Ureter (tissue), 1 donor: ENCODE data around the gene AMZ1. TPM values are rescaled to one million over a fixed set of nuclear protein-coding genes. Genes with fewer than 3 reads are reported as not detected.
"Not testable (repeated sequence)": the region's sequence is repeated elsewhere in the genome, so short reads cannot be mapped to it uniquely, and the experiment has no call there.

Source experiments
- DNase-seq: peaks from one replicate; pipeline ENCODE4 v3.0.0-alpha.2; 2020; ENCODE audit warnings: low spot score
- total RNA-seq: library from RNA; stranded (reverse); gene quantifications from one replicate; pipeline ENCODE4 v1.2.4, GENCODE V29; 2023
- donor health status: DM: yes; HTN: yes; CAD: no.

AMZ1 gene
- total RNA-seq, 1 donor from 2014 or later = 0.23 TPM

DNA sequence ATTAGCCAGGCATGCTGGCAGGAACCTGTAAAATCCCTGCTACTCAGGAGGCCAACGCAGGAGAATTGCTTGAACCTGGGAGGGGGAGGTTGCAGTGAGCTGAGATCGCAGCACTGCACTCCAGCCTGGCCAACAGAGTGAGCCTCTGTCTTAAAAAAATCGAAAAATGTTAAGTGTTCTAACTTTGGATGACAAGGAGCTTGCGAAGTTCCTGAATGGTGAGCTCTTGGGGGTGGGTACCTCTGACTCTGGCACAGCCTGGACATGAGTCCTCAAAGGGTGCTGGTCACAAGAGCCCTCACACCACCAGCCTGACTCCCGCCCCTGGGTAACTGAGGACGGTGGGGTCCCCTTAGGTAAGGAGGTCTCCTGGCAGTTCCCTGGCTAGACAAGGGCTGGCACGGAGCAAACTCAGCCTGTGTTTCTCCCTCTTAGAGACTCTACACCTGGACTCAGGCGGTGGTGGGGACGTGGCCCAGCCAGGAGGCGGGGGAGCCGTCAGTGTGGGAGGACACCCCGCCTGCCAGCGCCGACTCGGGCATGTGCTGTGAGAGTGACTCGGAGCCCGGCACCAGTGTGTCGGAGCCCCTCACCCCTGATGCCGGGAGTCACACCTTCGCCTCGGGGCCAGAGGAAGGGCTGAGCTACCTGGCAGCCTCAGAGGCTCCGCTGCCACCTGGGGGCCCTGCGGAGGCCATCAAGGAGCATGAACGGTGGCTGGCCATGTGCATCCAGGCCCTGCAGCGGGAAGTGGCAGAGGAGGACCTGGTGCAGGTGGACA lies 24.1 kb downstream of the AMZ1 start:
- no peak for DNase-seq

DNA sequence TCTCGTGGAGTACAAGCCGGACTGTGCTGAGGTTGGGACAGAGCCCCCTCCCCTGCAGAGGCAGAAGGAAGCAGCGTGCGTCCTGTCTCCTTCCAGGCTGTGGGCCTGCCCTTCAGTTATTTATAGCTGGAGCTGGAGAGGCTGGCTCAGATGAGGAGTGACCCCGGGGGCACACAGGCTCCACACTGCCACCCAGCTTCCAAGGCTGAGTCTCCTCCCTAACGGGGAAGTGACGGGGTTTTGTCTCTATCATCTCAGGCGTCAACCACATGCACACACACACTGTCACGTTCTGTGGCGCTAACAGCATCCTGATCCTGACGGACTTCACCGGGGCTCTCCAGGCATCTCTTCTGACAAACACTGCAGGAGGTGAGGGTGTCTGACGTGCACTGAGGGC lies 25.4 kb downstream of the AMZ1 start:
- DNase-seq = no peak

DNA sequence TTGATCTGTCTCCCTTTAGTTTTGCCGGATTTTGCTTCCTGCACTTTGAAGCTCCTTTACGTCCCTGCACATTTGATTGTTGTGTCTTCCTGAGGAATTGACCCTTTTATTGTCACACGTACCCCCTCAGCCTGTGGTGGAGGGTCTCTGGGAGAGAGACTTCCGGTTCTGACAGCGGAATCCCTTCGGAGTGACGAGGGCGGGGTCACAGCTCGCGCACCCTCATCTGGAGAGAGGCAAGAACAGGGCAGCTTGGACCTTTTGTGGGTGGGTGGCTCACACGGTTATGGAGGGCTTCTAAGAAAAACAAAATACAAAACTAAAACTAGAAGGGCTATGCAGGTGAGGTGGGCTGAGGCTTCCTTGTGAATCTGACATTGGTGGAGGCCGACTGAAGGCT lies 26.0 kb downstream of the AMZ1 start:
- DNase-seq = no peak

DNA sequence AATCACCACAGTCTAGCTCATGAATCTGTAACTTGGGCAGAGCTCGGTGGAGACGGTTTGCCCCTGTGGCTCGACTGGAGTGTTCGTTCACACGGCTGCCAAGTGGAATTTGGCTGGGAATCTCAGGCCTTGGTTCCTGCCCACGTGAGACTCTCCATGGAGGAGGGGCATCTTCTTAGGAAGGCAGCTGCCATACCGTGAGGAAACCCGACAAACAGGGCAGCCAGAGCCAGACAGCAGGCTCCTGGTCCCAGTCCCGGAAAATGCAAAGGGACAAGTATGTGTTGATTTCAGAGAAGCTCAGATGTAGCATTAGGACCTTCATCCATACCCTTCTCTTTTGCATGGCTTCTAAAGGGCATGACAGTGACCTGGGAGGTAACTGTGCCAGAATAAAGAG lies 26.6 kb downstream of the AMZ1 start:
- no peak for DNase-seq

DNA sequence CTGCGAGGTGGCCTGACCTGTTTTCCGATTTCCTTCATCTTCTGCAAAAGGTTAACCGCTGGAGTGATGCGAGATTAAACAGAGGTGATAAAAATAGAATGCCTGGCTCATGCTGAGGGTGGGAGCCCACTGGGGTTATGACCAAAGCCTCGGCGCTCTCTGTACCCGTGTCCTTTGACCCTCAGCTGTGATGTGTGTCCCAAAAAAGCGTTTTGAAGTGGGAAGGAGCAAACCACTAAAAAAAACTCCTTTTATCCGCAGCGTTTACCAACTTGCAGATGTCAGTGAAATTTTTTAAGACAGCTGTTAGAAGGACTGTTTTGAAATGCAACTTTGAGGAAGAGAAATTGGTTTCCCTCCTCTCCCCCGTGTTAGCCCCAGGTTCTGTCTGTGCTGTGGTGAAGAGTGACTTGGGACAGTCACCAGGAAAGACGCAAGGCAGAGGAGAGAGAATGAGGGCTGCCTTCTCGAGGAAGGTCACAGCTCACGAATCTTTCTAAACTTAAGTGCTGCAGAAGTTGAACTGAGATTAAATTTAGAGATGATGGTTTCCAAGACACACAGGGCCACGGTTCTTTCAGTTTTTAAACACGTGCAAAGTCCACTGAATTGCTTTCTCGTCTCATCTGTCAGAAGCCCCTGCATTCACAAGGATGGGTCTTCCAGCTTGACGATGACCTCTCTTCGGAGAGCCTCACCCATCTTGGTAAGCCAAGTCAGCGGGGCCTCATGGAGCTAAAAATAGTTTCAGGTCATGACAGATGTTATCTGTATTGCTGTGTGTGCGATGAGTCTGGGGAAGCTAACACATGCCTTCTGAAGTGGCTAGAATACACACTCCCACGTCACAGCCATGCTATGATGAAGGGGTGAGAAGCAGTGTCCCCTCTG lies 27.6 kb downstream of the AMZ1 start:
- no peak for DNase-seq

DNA sequence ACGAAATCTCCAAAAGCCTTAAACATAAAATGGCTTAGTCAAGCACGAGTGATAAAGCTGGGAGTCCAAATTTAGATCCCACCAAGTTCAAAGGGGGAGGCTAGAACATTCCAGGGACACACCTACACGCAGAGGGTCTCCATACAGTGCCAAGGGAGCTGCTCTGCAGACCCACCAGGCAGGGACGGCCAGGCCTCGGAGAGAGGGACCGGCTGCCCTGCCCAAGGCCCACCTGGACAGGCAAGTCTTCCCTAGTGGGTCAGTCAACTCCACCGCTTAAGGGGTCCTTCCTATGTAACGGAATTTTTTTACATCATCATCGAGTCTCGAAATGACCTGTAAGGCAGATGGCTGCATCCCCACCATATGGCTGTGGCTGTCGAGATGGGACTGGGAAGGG lies 28.5 kb downstream of the AMZ1 start:
- DNase-seq = no peak

DNA sequence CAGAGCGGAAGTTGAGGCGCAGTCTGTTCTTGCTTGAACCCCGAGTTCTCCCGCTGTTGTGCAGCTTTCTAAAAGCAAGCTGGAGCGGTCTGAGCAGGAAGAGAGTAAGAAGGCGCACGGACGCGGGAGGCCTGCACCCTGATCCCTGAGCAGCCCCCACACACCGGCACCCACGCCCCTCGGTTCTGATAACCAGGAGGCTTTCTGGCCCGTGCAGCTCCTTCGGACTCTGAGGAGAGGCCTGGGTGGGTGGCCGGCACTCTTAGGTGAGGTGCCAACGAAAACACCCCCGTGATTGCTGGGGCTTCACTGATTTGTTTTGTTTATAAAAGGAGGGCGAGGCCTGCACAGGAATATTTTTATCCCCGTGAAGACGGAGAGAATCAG lies 28.9 kb downstream of the AMZ1 start:
- DNase-seq = no peak

DNA sequence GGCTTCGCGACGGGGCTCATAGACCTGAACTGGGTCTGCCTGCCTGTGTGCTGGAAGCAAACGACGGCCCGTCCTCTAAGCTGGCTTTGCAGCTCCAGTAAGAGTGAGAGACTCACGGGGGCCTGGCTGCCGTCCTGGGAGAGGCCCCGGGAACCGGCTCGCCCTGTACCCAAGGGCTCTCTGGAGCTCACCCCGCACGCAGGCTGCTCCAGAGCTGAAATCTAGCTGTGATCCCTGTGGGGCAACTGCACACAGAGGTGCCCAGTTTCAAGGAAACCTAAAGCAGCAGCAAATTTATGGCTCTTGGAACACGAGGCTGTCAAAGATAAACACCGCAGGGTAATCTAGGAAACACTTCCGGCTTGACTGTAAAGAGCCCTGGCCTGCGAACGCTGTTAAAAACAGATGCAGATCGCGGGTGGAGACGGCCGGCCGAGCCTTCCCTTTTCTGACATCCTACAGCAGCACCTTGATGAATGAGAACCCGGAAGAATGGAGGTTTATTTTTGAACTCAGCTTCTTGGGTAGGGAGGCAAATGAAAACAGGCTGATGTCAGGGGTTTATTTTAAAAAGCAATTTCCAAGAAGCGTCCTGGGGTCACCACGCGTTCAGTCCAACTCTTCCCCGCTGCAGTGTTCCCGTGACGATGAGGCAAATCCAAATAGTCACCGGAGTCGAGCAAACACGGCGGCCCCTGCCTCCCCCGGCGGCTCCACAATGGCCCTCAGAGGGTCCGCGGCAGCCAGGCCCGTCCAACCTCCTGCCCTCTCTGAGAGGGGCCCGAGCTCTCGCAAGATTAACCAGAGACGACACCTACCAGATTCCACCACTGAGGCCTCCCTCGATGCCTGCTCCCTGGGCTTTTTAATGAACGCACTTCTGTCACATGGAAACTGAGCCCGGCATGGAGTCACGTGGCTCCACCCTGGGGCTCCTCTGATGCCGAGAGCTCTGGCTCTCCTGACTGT lies 29.6 kb downstream of the AMZ1 start:
- peak; percentile 70 for DNase-seq

DNA sequence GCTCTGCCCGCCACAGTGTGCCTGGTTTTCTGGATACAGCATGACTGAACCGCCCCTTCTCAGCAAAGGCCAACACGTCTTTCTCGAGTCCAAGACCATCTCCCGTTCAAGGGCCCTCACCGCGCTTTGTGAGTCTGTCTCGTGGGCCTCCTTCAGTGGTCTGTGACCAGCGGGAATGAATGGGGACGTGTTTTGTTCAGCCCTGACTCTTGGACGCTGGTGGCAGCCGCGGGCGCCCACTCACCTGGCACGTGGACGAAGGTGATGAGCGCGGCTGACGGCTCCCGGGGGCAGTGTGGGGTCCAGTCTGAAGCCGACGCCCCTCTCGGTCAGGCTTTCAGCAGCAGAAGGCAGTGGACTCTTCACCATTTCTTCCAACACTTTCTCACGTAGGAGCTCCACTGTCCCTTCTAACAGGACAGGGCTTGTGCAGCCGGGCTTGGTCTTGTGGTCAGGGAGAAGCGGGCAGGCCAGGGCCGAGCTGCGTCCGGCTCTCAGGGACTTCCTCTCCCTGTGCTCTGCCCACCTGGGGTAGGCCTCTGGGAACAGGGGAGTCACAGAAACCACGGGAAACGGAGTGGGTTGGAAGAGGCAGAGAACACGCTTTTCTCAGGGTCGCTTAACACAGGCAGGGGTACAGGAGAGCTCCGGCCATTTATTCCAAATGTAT lies 30.4 kb downstream of the AMZ1 start:
- DNase-seq = no peak

DNA sequence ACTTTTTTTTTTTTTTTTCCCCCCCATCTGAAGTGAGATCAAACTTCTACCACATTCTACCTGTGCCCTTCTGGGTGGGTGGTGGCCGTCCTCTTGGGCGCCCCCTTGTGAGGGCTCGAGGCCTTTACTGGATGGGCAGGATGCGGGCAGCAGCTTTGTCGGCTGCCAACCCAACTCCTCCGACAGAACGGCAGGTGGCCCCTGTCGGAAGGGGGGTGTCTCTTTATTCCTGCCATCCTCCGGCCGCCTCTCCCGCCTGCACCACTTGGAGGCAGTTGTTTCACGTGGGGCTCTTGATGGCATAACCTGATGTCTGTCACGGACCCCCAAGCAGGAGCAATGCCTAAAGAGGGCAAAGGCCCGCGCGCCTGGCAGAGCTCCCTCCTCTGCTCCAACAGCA lies 31.0 kb downstream of the AMZ1 start:
- DNase-seq = no peak

DNA sequence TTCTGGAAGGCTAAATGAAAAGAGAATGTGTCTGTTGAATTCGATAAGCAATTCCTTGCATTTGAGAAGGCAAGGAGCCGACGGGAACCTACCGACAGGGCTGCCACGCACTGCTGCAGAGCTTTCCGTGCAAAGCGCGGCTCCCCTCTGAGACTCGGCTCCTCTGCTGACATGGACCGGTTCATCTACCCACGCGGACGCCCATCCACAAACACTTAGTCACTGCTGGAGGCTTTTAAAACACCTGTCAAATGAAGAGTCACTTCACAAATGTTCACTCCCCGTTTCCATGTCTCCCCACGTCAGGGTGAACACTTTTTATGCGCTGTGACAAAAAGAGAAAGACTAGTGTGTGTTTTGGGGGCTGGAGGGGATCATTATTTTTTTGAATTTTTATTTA lies 32.0 kb downstream of the AMZ1 start:
- no peak for DNase-seq

DNA sequence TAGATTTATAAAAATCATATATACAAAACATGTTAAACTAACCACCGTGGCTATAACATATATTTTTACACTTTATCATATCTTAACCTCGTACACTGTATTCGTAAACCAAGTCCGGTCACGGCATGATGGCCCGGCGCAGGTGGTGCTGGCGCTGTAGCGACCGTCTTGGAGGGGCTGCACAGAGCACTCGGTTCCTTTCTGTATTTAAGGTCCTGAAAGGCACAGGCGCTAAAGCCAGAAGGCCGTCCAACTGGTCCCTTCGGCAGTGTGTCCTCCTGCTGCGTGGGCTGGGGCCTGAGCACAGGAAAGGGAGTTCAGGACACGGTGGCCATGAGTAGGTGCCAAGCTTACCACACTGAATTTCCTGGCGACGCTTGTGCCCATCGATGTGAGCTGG lies 33.8 kb downstream of the AMZ1 start:
- DNase-seq = no peak

DNA sequence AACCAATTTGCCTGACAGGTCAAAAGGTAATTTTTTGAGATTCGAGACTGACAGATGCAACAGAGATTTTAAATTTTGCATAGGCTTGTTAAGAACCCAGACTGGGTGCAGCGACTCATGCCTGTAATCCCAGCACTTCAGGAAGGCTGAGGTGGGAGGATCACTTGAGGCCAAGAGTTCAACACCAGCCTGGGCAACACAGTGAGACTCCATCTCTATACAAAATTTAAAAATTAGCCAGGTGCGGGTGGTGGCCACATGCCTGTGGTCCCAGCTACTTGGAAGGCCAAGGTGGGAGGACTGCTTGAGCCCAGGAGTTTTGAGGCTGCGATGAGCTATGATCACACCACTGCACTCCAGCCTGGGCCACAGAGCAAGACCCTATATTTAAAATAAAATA lies 34.6 kb downstream of the AMZ1 start:
- DNase-seq = no peak

DNA sequence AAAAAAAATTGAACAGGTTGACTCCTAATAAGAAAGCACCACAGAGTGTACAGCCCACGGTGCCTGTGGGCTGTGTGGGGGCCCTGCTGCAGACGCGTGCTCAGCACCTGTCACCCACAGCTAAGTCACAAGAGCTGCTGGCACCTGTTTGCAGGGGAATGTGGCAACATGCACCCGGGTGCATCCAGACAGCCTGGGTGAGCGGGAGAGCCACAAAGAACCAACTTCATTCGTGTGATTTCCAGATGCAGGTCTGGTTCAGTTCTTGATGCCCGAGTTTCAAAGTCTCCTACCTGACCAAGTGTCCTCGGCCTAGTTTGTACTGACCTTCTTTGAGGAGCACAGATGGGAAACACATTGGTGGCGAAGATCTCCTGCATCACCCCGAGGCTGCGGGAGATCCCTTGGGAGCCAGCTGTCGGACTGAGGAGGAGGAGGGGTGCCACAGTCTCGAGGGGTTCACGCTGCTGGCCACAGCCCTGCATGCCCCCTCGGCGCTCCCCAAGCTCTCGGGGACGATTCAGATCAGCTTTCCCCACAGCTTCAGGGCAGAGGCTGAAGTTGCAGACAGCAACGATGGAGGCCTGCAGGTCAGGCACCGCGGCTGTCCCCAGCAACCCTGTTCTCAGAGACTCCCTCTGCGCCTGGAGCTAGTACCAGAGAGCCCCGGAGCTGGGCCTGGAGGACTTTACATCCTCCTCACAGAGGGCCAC lies 35.3 kb downstream of the AMZ1 start:
- DNase-seq = no peak

DNA sequence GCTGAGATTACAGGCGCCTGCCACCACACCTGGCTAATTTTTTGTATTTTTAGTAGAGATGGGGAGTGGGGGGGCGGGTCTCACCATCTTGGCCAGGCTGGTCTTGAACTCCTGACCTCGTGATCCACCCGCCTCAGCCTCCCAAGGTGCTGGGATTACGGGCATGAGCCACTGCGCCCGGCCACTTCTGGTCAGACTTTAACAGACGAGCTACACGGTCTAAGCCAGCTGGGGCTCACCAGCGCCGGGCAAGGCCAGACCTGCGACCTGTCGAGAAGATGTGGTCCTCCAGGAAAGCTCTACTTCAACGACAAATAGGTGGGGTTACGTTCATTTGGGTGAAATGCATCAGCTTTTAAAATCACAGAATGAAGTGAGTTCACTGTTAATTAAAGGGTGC lies 36.0 kb downstream of the AMZ1 start:
- not testable (repeated sequence) for DNase-seq

DNA sequence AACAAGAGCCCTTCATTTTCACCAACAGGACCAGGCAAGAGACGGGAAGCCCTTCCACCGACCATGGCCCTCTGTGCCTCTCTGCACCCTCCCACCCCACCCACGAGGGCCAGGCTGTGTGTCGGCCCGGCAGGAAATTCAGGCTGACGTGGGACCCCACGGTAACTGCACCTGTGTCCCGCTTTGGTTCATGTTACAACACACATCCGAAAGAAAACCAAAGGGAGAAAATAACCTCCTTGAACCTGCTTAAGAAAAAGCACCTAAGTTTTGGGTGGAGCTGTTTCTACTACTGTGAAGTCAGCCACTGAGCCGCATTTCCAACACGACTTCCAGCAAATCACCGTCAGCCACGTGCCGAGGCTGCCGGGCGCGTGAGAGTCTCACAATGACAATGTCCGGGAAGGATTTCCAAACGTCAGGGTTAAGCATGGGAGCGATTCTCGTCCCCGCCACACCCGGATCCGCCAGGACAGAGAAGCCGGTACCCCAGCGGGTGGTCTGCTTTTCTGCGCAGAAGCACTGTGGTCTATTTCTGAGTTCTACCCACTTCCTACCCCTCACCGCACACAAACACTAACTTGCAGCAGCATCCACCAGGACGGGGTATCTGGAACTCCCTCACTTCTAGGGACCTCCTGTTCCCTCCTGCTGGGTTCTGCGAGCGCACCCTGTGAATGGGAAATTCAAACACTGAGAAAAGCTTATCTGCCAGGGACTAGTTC lies 36.6 kb downstream of the AMZ1 start:
- DNase-seq = no peak

DNA sequence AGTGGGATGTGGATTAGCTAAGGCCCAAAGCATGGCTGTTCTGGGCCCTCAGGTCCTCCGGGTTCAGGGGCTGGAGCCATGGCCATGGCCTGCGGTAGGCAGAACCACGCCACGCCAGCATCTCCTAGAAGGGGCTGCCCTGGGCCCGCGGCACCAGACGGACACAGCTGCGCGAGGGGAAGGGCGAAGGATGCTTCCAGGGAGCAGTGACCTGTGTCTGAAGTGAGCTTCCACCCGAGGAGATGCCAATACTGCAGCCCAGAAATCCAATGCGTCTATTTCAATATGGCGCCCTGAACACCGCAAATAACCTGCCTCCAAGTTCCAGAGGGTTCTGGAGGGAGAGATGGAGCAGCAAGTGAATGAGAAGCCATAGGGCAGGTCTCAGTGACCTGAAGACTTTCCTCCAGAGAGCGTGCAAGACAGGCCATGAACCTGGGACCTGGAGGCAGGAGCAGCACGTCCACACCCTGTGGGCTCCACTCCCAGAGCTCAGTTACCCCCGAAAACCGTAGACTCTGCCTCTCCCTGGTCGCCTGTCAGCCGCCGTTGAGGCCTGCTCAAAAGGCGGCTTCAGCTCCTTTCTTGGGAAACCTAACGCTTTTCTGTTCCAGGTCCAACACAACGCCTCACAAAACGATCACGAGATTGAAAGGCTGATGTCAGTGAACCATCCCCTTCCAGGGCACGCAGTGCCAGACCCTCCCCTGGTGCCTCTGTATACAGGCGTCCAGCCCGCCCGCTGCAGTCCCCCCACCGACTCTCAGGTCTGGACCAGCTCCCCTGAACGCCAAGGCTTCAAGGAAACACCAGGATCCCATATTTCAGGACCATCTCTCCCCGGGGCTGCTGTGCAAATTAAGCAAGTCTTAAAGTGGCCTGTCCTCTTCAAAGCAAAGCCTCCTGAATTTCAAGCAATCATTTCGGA lies 37.4 kb downstream of the AMZ1 start:
- DNase-seq = no peak

DNA sequence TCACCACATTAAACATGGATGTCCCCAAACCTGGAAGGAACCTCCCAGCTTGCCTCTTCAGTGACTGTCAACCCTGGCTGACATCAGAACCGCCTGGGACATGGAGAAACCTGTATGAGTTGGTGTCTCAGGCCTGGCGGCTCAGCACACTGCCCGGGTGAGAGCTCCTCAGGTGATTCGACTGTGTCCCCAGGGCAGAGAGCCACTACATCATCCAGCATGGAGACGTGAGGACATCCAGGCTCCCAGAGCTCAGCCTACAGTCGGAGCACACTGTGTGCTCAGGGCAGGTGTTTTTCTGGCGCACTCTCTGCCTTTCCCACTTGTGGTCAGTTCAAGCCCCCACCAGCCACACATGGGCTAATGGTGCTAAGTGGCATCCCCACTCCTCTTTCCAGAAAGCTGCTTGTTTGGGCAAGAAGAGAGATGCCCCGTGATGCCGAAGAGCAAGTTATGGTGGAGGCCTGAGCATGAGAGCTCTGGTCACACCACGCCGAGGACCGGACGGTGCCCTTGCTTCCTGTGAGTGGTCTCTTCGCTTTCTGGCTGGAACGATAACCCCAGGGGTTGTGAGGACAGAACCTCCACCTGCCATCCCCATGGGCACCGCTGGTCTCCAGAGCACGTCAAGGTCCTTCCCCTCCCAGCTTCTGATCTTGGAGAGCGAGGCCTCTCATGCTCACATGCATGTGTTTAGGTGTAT lies 38.5 kb downstream of the AMZ1 start:
- no peak for DNase-seq
